ENCODE results near the gene NABP1. TPM values are rescaled to one million over a fixed set of nuclear protein-coding genes. Genes with fewer than 3 reads are reported as not detected.

NABP1 gene
- total and polyA plus RNA-seq, 7 donors = 4.2 to 15.4 (median 9.2) TPM

GRCh38 chr2:191693778-191694177, 15.8 kb downstream of the NABP1 start:
- TF ChIP-seq EP300 (IDR thresholded peaks at IDR 0.05) = no peak
- Histone ChIP-seq H3K9me3 (no peaks in the 10 kb centered on the region), H3K27me3 (peaks cover 0 to 3% (median 0%) of the 10 kb centered on the region in 3 donors), H3K4me3 (no peak overlapping the region), H3K4me1 (peaks cover 0 to 14% (median 2%) of the 10 kb centered on the region in 4 donors), H3K27ac (no peak overlapping the region), H3K36me3 (no peaks in the 10 kb centered on the region)
- intact Hi-C loops (cut with DNase I) = no loop called here
- DNase-seq = no peak
- WGBS, 2 donors = 94 to 98% methylated on average over 1 of the region's 1 CpG

- peaks cover 0 to 8% (median 2%) of the 10 kb centered on the region in 4 donors for H3K4me1 ChIP-seq
- intact Hi-C loops (cut with DNase I) = no loop called here
- H3K36me3 ChIP-seq = no peaks in the 10 kb centered on the region
- H3K27me3 ChIP-seq = peaks cover 0 to 3% (median 0%) of the 10 kb centered on the region in 3 donors
- H3K4me3 ChIP-seq = no peak overlapping the region
- H3K9me3 ChIP-seq = no peaks in the 10 kb centered on the region
- DNase-seq = peak; percentile 72
- TF ChIP-seq CTCF (IDR thresholded peaks at IDR 0.05) (no peak), POLR2A (IDR thresholded peaks at IDR 0.05) (no peak), POLR2AphosphoS5 (IDR thresholded peaks at IDR 0.05) (no peak), EP300 (IDR thresholded peaks at IDR 0.05) (no peak)
- H3K27ac ChIP-seq = no peak overlapping the region
These were observed 18.1 kb downstream of the NABP1 start for GRCh38 chr2:191696001-191696400.

GRCh38 chr2:191696966-191697365, 19.0 kb downstream of the NABP1 start:
- intact Hi-C loops (cut with DNase I) = no loop called here
- no peaks in the 10 kb centered on the region for H3K36me3 ChIP-seq
- peaks cover 0 to 3% (median 0%) of the 10 kb centered on the region in 3 donors for H3K27me3 ChIP-seq
- TF ChIP-seq POLR2AphosphoS5 (IDR thresholded peaks at IDR 0.05) = no peak
- TF ChIP-seq EP300 (IDR thresholded peaks at IDR 0.05) = no peak
- TF ChIP-seq POLR2A (IDR thresholded peaks at IDR 0.05) = no peak
- TF ChIP-seq CTCF (IDR thresholded peaks at IDR 0.05) = no peak
- H3K9me3 ChIP-seq = no peaks in the 10 kb centered on the region
- no peak overlapping the region for H3K27ac ChIP-seq
- peaks cover 0 to 6% (median 0%) of the 10 kb centered on the region in 4 donors for H3K4me1 ChIP-seq
- no peak overlapping the region for H3K4me3 ChIP-seq
- no peak for DNase-seq

GRCh38 chr2:191697870-191698269, 19.9 kb downstream of the NABP1 start:
- 96% methylated on average over 3 of the region's 3 CpGs for WGBS, 2 donors
- Histone ChIP-seq H3K9me3 (no peaks in the 10 kb centered on the region), H3K27ac (no peak overlapping the region), H3K4me3 (no peak overlapping the region), H3K36me3 (no peaks in the 10 kb centered on the region), H3K27me3 (no peaks in the 10 kb centered on the region), H3K4me1 (peaks cover 0 to 6% (median 0%) of the 10 kb centered on the region in 4 donors)
- TF ChIP-seq POLR2A (IDR thresholded peaks at IDR 0.05) = no peak
- no peak for TF ChIP-seq CTCF (IDR thresholded peaks at IDR 0.05)
- no peak for TF ChIP-seq EP300 (IDR thresholded peaks at IDR 0.05)
- TF ChIP-seq POLR2AphosphoS5 (IDR thresholded peaks at IDR 0.05) = no peak
- no peak for DNase-seq
- intact Hi-C loops (cut with DNase I) = no loop called here

- peaks cover 0 to 6% (median 0%) of the 10 kb centered on the region in 4 donors for H3K4me1 ChIP-seq
- DNase-seq = no peak
- intact Hi-C loops (cut with DNase I) = no loop called here
- no peak overlapping the region for H3K27ac ChIP-seq
- H3K27me3 ChIP-seq = no peaks in the 10 kb centered on the region
- no peaks in the 10 kb centered on the region for H3K36me3 ChIP-seq
- WGBS, 2 donors = 57 to 85% methylated on average over 10 of the region's 10 CpGs
- H3K9me3 ChIP-seq = no peaks in the 10 kb centered on the region
- H3K4me3 ChIP-seq = no peak overlapping the region
- no peak for TF ChIP-seq POLR2A (IDR thresholded peaks at IDR 0.05)
- TF ChIP-seq CTCF (IDR thresholded peaks at IDR 0.05) = no peak
- no peak for TF ChIP-seq EP300 (IDR thresholded peaks at IDR 0.05)
- TF ChIP-seq POLR2AphosphoS5 (IDR thresholded peaks at IDR 0.05) = no peak
These were observed 21.5 kb downstream of the NABP1 start for GRCh38 chr2:191699341-191699945.

All from sigmoid colon (tissue), 7 donors.